A549 (cell line): Measurements from ENCODE around the gene CABCOCO1. TPM values are rescaled to one million over a fixed set of nuclear protein-coding genes. Genes with fewer than 3 reads are reported as not detected.
"Not testable (repeated sequence)": the region's sequence is repeated elsewhere in the genome, so short reads cannot be mapped to it uniquely, and the experiment has no call there.

Source experiments
- ATAC-seq, 2 experiments: fragments of 200-7000 bp in 1 of 2; fragments of >200 bp in 1 of 2; cut with Nextera tagmentation in 1 of 2; cut with Tn5 transposase in 1 of 2; 3 replicates each; pipeline versions ENCODE4 v1.8.0 to v1.9.1; 2018 to 2020; ENCODE audit warnings: mild to moderate bottlenecking in 1 of 2, moderate library complexity in 1 of 2
- CTCF ChIA-PET: fragments of 300-600 bp; sonication (Branson Sonifier 250); formaldehyde crosslinking; extraction: SDS; loops from one replicate; lab custom pipeline; 2021; ENCODE audit warnings: antibody characterized with exemption, inconsistent platforms; lab: Yijun Ruan, JAX
- POLR2A ChIA-PET: fragments of 350-600 bp; formaldehyde crosslinking; extraction: SDS; loops from one replicate; lab custom pipeline; 2021; ENCODE audit warnings: antibody characterized with exemption, inconsistent platforms; lab: Yijun Ruan, JAX
- DNase-seq, 2 experiments: peaks; one replicate each; pipeline versions ENCODE4 v3.0.0 to v3.0.0-alpha.2; 2011 to 2016; ENCODE audit warnings: low read depth in 1 of 2, low spot score in 1 of 2
- FAIRE-seq: peaks from 2 replicates; lab custom pipeline; 2011; peaks lifted over from hg19 to GRCh38; lab: Jason Lieb, UNC
- H3K27ac ChIP-seq, 2 experiments: fragments of >200 bp; sonication (Bioruptor Twin); formaldehyde crosslinking; 3 replicates each; pipeline ENCODE4 v1.5.1; 2016 to 2017
- H3K4me1 ChIP-seq: fragments of >200 bp; sonication (Bioruptor Twin); formaldehyde crosslinking; 3 replicates; pipeline ENCODE4 v1.6.1; 2016
- H3K4me2 ChIP-seq: fragments of >200 bp; sonication (Bioruptor Twin); formaldehyde crosslinking; 3 replicates; pipeline ENCODE4 v1.6.1; 2016
- H3K4me3 ChIP-seq: fragments of >200 bp; sonication (Bioruptor Twin); formaldehyde crosslinking; 3 replicates; pipeline ENCODE4 v1.5.1; 2016
- H3K9me3 ChIP-seq: fragments of >200 bp; sonication (Bioruptor Twin); formaldehyde crosslinking; 3 replicates; pipeline ENCODE4 v1.6.1; 2016
- CHD2 ChIP-seq: fragments of 150-350 bp; IDR thresholded peaks from 2 replicates; pipeline ENCODE4 v1.6.1; 2014; ENCODE audit warnings: low read length; ENCODE audit not compliant: partially characterized antibody
- CHD4 ChIP-seq: fragments of 200-600 bp; sonication (generic); IDR thresholded peaks from 2 replicates; pipeline ENCODE4 v1.6.1; 2016; ENCODE audit warnings: antibody characterized with exemption, mild to moderate bottlenecking, borderline replicate concordance
- E2F6 ChIP-seq: IDR thresholded peaks from 2 replicates; pipeline ENCODE4 v1.6.1; 2012; ENCODE audit warnings: low read depth, borderline replicate concordance
- EHF ChIP-seq: fragments of 250-450 bp; sonication (Bioruptor Pico); IDR thresholded peaks from 2 replicates; pipeline ENCODE4 v1.5.0; 2020; ENCODE audit warnings: mild to moderate bottlenecking
- ELK1 ChIP-seq: fragments of 150-350 bp; IDR thresholded peaks from 2 replicates; pipeline ENCODE4 v1.6.1; 2014; ENCODE audit warnings: low read depth, mild to moderate bottlenecking, low read length
- EP300 ChIP-seq, 2 experiments: fragments of >200 bp; sonication (Bioruptor Twin); formaldehyde crosslinking; IDR thresholded peaks; 2 replicates in 1 of 2; 3 replicates in 1 of 2; pipeline ENCODE4 v1.6.1; 2016 to 2017
- ESRRA ChIP-seq: fragments of 150-350 bp; IDR thresholded peaks from 2 replicates; pipeline ENCODE4 v1.6.1; 2014; ENCODE audit warnings: mild to moderate bottlenecking, low read length, borderline replicate concordance
- GATA3 ChIP-seq: IDR thresholded peaks from 2 replicates; pipeline ENCODE4 v1.6.1; 2012; ENCODE audit warnings: borderline replicate concordance
- HOXB5 ChIP-seq: fragments of 250-450 bp; sonication (Bioruptor Pico); IDR thresholded peaks from 2 replicates; pipeline ENCODE4 v1.5.0; 2020; ENCODE audit warnings: mild to moderate bottlenecking, moderate library complexity
- KDM1A ChIP-seq: fragments of 200-600 bp; sonication (generic); IDR thresholded peaks from 2 replicates; pipeline ENCODE4 v1.6.1; 2016; ENCODE audit warnings: low read depth, mild to moderate bottlenecking
- MAZ ChIP-seq: fragments of 150-350 bp; IDR thresholded peaks from 2 replicates; pipeline ENCODE4 v1.6.1; 2014; ENCODE audit warnings: antibody characterized with exemption, low read depth, low read length, borderline replicate concordance
- MYC ChIP-seq: IDR thresholded peaks from 2 replicates; pipeline ENCODE4 v1.6.1; 2012; ENCODE audit warnings: mild to moderate bottlenecking, inconsistent platforms, low read length, improper control_type of control experiment, borderline replicate concordance
- NFE2L2 ChIP-seq: fragments of 150-350 bp; conservative IDR thresholded peaks from 2 replicates; pipeline ENCODE4 v1.6.1; 2014; ENCODE audit warnings: low read length
- NPAS2 ChIP-seq: fragments of 250-450 bp; sonication (Bioruptor Pico); IDR thresholded peaks from 2 replicates; pipeline ENCODE4 v1.8.0; 2022; ENCODE audit warnings: mild to moderate bottlenecking, moderate library complexity, borderline replicate concordance
- REST ChIP-seq: fragments of 200-600 bp; sonication (generic); IDR thresholded peaks from 2 replicates; pipeline ENCODE4 v1.6.1; 2016; ENCODE audit warnings: antibody characterized with exemption, mild to moderate bottlenecking, moderate library complexity
- TFCP2L1 ChIP-seq: fragments of 250-450 bp; sonication (Bioruptor Pico); IDR thresholded peaks from 2 replicates; pipeline ENCODE4 v1.5.0; 2021; ENCODE audit warnings: mild to moderate bottlenecking
- TP53 ChIP-seq: fragments of 250-450 bp; sonication (Bioruptor Pico); IDR thresholded peaks from 2 replicates; pipeline ENCODE4 v1.5.0; 2021; ENCODE audit warnings: mild to moderate bottlenecking, moderate library complexity
- ZC3H11A ChIP-seq: fragments of 450-650 bp; IDR thresholded peaks from 2 replicates; pipeline ENCODE4 v1.6.1; 2014; ENCODE audit warnings: antibody characterized with exemption, mild to moderate bottlenecking
- ZNF302 ChIP-seq: fragments of 250-450 bp; sonication (Bioruptor Pico); IDR thresholded peaks from 2 replicates; pipeline ENCODE4 v1.9.0; 2021; ENCODE audit warnings: inconsistent platforms, mild to moderate bottlenecking, moderate library complexity
- WGBS: methylation state at CpG from one replicate; pipeline ENCODE4 v1.1.6; 2017; ENCODE audit errors: missing lambda C conversion rate; 5-methylcytosine and 5-hydroxymethylcytosine counted together
- polyA plus RNA-seq, 4 experiments: library from polyadenylated mRNA; depleted of rRNA in 3 of 4; stranded (reverse); fragments of >200 nt; fragmentation: RNase III in 1 of 4; extraction: RNeasy Plus Mini Kit Qiagen cat#74134 plus additional on column Dnase treatment in 1 of 4; gene quantifications; 2 replicates in 3 of 4; 3 replicates in 1 of 4; pipeline ENCODE4 v1.2.3, GENCODE V29; 2011 to 2017
- TF ChIP-seq, protein P1 (sequence below): fragments of >200 bp; sonication (Bioruptor Twin); formaldehyde crosslinking; IDR thresholded peaks from 3 replicates; pipeline ENCODE4 v1.6.1; 2016
- TF ChIP-seq, protein P2 (sequence below): fragments of 250-450 bp; sonication (Bioruptor Pico); IDR thresholded peaks from 2 replicates; pipeline ENCODE4 v1.5.0; 2021; ENCODE audit warnings: mild to moderate bottlenecking, moderate library complexity, borderline replicate concordance

CABCOCO1 gene
- polyA plus RNA-seq, 2 of the 4 experiments (the other 2 are of a cell fraction): 0.77 to 1.1 TPM

GRCh38 chr10:61688551-61689308 lies 26.0 kb downstream of the CABCOCO1 start:
- Histone ChIP-seq H3K4me2 (no peak overlapping the region), H3K4me1 (no peaks in the 10 kb centered on the region), H3K4me3 (no peak overlapping the region), H3K27ac (no peak overlapping the region), H3K9me3 (no peaks in the 10 kb centered on the region)
- WGBS: 81% methylated on average over 11 of the region's 11 CpGs
- ChIA-PET CTCF (no interaction called here), POLR2A (no interaction called here)
- ATAC-seq: no peak
- no peak for DNase-seq
- FAIRE-seq: no peak
- TF ChIP-seq ELK1 (no peak), NFE2L2 (no peak), NPAS2 (CRISPR knock-in tag) (no peak), CHD4 (no peak), REST (no peak), ESRRA (no peak), MAZ (no peak), ZC3H11A (no peak)
- TF ChIP-seq, protein P1, sequence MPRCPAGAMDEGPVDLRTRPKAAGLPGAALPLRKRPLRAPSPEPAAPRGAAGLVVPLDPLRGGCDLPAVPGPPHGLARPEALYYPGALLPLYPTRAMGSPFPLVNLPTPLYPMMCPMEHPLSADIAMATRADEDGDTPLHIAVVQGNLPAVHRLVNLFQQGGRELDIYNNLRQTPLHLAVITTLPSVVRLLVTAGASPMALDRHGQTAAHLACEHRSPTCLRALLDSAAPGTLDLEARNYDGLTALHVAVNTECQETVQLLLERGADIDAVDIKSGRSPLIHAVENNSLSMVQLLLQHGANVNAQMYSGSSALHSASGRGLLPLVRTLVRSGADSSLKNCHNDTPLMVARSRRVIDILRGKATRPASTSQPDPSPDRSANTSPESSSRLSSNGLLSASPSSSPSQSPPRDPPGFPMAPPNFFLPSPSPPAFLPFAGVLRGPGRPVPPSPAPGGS: no peak

- H3K4me2 ChIP-seq, H3K4me1 ChIP-seq, FAIRE-seq, H3K4me3 ChIP-seq, H3K27ac ChIP-seq, ATAC-seq, H3K9me3 ChIP-seq, CTCF ChIA-PET, DNase-seq, POLR2A ChIA-PET: not testable (repeated sequence)
- WGBS: 57% methylated on average over 2 of the region's 2 CpGs
Observed at GRCh38 chr10:61691667-61692066, 28.9 kb downstream of the CABCOCO1 start.

GRCh38 chr10:61692447-61693010 lies 29.8 kb downstream of the CABCOCO1 start:
- DNase-seq (no peak), FAIRE-seq (no peak), ATAC-seq (no peak)
- Histone ChIP-seq H3K4me3 (no peak overlapping the region), H3K9me3 (no peaks in the 10 kb centered on the region), H3K4me2 (no peak overlapping the region), H3K4me1 (no peaks in the 10 kb centered on the region), H3K27ac (no peak overlapping the region)
- ChIA-PET POLR2A (no interaction called here), CTCF (no interaction called here)
- 65% methylated on average over 3 of the region's 3 CpGs for WGBS
- TF ChIP-seq, protein P2, sequence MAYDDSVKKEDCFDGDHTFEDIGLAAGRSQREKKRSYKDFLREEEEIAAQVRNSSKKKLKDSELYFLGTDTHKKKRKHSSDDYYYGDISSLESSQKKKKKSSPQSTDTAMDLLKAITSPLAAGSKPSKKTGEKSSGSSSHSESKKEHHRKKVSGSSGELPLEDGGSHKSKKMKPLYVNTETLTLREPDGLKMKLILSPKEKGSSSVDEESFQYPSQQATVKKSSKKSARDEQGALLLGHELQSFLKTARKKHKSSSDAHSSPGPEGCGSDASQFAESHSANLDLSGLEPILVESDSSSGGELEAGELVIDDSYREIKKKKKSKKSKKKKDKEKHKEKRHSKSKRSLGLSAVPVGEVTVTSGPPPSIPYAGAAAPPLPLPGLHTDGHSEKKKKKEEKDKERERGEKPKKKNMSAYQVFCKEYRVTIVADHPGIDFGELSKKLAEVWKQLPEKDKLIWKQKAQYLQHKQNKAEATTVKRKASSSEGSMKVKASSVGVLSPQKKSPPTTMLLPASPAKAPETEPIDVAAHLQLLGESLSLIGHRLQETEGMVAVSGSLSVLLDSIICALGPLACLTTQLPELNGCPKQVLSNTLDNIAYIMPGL (CRISPR knock-in tag): no peak
- TF ChIP-seq GATA3: no peak
- TF ChIP-seq CHD2: no peak
- no peak for TF ChIP-seq MYC
- no peak for TF ChIP-seq TP53 (CRISPR knock-in tag)
- TF ChIP-seq HOXB5 (CRISPR knock-in tag): no peak
- TF ChIP-seq ZNF302: no peak
- TF ChIP-seq E2F6: no peak
- TF ChIP-seq KDM1A: no peak
- no peak for TF ChIP-seq TFCP2L1
- TF ChIP-seq EP300 (IDR thresholded peaks at IDR 0.05): no peak
- no peak for TF ChIP-seq EHF (CRISPR knock-in tag)
- TF ChIP-seq ELK1: no peak
